Measurements from ENCODE around the gene NACC2.

- TF ChIP-seq POLR2AphosphoS5 (IDR thresholded peaks at IDR 0.05; ENCODE audit: insufficient read depth, low read depth, low read length), result no peak
- TF ChIP-seq CTCF (IDR thresholded peaks at IDR 0.05; ENCODE audit: extremely low read depth in 1 of 2, insufficient read depth in 1 of 2, low read depth in 1 of 2, low read length in 2 of 2), result no peak
- TF ChIP-seq MYC (IDR thresholded peaks at IDR 0.05; ENCODE audit: low read depth, low read length), result no peak
- TF ChIP-seq FOS (IDR thresholded peaks at IDR 0.05; ENCODE audit: borderline replicate concordance, insufficient read depth, low read length), result no peak
- no peak for TF ChIP-seq EZH2 (IDR thresholded peaks at IDR 0.05; ENCODE audit: borderline replicate concordance, low read depth, low read length, severe bottlenecking)
- TF ChIP-seq, protein P1, sequence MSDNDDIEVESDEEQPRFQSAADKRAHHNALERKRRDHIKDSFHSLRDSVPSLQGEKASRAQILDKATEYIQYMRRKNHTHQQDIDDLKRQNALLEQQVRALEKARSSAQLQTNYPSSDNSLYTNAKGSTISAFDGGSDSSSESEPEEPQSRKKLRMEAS (IDR thresholded peaks at IDR 0.05; ENCODE audit: insufficient read depth, insufficient read length), result no peak
- TF ChIP-seq POLR2A (IDR thresholded peaks at IDR 0.05; ENCODE audit: low read depth, low read length), result no peak
- TF ChIP-seq JUN (IDR thresholded peaks at IDR 0.05; ENCODE audit: borderline replicate concordance, insufficient read depth, insufficient read length, low read depth), result no peak
- no peak for TF ChIP-seq GATA2 (IDR thresholded peaks at IDR 0.05; ENCODE audit: insufficient read depth, insufficient read length, low read depth, low read length)
These were observed 46.8 kb upstream of the NACC2 start for GRCh38 chr9:136141682-136142413.
